HG03520 (cell line): Measurements from ENCODE around the gene ZNF664.

Experiments
- ATAC-seq: cut with Tn5 transposase; IDR thresholded peaks from one replicate; pipeline ENCODE4 v1.9.1; 2021; ENCODE audit warnings: mild to moderate bottlenecking, moderate library complexity; ENCODE audit not compliant: unreplicated experiment

Gene ZNF664

GRCh38 chr12:124006846-124007713, 34.1 kb downstream of the ZNF664 start:
- no peak for ATAC-seq

- ATAC-seq: no peak
Observed at GRCh38 chr12:124007826-124008570, 35.0 kb downstream of the ZNF664 start.

- no peak for ATAC-seq
Observed at GRCh38 chr12:124008595-124008994, 35.6 kb downstream of the ZNF664 start.

- ATAC-seq: no peak
Observed at GRCh38 chr12:124009781-124010180, 36.8 kb downstream of the ZNF664 start.

- no peak for ATAC-seq
Observed at GRCh38 chr12:124010687-124011086, 37.7 kb downstream of the ZNF664 start.

- no peak for ATAC-seq
Observed at GRCh38 chr12:124011435-124012115, 38.6 kb downstream of the ZNF664 start.

- ATAC-seq: no peak
Observed at GRCh38 chr12:124013073-124013472, 40.1 kb downstream of the ZNF664 start.

GRCh38 chr12:124015494-124016461, 42.8 kb downstream of the ZNF664 start:
- no peak for ATAC-seq

- ATAC-seq: no peak
Observed at GRCh38 chr12:124017064-124017463, 44.0 kb downstream of the ZNF664 start.

GRCh38 chr12:124018539-124018938, 45.5 kb downstream of the ZNF664 start:
- ATAC-seq: no peak

- no peak for ATAC-seq
Observed at GRCh38 chr12:124019115-124019514, 46.1 kb downstream of the ZNF664 start.

- ATAC-seq: no peak
Observed at GRCh38 chr12:124020514-124020949, 47.5 kb downstream of the ZNF664 start.

GRCh38 chr12:124021007-124021406, 48.0 kb downstream of the ZNF664 start:
- ATAC-seq: no peak

GRCh38 chr12:124022161-124022560, 49.1 kb downstream of the ZNF664 start:
- ATAC-seq: no peak

GRCh38 chr12:124024263-124024678, 51.3 kb downstream of the ZNF664 start:
- no peak for ATAC-seq

- ATAC-seq: no peak
Observed at GRCh38 chr12:124024776-124025175, 51.8 kb downstream of the ZNF664 start.

GRCh38 chr12:124025661-124026060, 52.6 kb downstream of the ZNF664 start:
- no peak for ATAC-seq

GRCh38 chr12:124026755-124027745, 54.0 kb downstream of the ZNF664 start:
- ATAC-seq: no peak
